ENCODE results near the gene TFF2.

The TFF2 gene, protein sequence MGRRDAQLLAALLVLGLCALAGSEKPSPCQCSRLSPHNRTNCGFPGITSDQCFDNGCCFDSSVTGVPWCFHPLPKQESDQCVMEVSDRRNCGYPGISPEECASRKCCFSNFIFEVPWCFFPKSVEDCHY

DNA sequence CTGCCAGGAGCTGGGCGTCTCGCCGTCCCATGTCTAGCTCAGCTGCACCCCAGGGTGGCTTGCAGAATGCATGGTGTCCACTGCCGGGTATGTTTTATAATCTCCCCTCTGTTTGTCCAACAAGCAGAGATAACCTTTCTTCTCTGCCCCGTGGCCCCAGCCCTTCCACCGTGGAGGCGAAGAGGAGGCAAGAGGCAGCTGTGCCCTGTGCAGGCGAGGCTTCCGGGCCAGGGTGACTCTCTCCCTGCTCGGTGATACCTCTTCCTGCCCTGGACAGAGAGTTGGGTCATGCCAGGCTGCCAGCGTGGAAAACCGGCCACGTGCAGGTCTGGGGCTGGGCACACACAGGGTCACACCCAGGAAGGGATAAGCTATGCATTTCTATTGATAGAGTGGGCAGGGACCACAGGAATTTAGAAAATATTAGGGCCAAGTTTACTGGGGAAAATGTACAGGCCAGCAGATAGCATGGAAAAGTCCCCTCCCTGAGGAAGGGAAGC, at the start of gene TFF2:
TFF2 (minus strand) TSS at position 68 of the 500 bp plus-strand sequence; CDS start at position 31, 37 bp downstream.
- no peak for DNase-seq

- DNase-seq: no peak
These were observed 49.7 kb upstream of the TFF2 start for GRCh38 chr21:42400525-42400924.

DNA sequence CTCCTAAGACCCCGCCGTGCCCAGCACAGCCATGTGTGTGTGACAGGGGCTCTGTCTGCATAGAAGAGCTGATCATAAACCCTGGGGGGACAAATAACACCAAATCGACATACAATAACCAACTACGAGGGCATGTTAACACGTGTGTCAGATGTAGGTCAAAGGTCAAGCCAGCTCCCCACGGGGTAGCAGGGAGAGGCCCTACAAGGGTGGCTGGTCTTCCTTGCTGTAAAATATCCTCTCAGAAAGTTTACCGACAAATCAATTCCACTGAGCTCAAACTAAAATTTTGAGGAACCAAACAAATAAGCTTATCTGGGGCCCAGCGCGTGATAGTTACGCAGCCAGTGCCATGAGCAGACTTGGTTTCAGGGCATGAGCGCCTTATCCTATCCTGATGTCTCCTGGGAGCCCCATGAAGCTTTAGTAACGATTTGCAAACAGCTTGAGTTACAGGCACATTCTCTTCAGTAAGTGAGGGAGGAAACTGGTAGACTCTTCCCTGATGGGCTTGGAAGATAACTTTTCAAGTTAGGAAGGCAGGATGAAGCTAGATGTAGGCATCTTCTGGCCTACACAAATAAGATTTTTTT, 47.7 kb upstream of the TFF2 start:
- DNase-seq: peak; percentile 19

DNA sequence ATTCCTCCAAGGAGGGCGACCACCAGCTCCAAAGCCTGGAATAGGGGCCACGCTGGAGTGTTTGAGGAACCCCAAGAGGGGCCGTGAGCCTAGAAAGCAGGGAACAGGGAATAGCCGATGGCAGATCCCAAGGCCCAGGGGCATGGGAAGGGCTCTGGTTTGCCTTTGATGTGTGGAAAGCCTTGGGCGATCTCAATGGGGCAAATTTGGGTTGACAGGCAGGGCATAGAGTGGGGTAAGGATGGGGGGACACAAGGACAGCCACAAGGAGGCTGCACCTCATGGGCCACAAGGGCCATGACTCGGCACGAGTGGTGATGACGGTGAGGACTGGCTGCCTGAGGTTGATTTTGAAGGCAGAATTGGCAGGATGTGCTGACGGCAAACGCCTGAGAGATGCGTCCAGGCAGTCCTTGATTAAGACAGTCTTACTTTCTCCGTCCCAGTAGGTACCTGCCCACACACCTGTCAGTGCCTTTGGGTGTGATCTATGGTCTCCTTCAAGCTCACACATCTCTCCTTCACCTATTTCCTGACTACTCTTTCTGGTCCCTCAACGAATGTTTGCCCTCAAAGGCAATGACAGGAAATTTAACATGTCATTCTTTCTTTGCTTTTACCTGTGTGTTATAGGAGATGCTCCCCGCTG, 47.1 kb upstream of the TFF2 start:
- DNase-seq: no peak

GRCh38 chr21:42396799-42397745, 46.3 kb upstream of the TFF2 start:
- DNase-seq: no peak

DNA sequence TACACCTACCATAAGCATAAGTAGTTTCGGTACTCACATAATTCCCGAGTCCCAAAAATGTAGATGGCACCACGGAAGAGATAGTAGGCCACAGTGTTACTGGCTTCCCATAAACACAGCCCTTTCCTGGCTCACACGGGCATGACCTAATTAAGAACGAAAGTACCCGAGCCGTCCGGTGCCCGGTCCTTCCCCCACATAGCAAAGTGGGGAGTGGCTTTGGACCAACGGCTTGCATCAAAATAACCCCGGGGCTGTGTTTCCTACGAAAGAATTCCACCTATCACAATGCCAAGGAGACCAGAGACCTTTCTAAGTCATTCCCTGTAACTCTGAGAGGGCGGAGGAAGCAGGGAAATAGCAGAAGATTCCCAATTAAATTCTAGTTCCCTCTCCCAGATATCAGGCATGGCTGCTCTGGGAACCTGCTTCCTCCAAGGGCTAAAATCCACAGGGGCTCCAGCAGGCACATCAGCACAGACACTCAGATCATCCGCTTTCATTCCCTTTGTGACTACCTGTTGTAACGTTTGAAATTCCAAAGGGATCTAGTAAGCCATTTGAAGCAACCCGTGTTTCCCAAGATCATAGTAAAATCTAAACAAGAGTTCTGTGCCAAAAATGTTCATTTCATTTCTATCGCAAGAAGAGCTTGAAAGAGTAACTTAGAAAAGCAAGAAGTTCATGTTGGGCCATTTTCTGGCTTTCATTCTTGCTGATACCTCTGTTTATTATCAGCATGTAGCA, 45.3 kb upstream of the TFF2 start, which contains the start of gene TMPRSS3:
TMPRSS3 (minus strand) TSS at position 148 of the 747 bp plus-strand sequence. CDS start 635 bp downstream, outside the sequence.
- DNase-seq: no peak

- no peak for DNase-seq
These were observed 44.5 kb upstream of the TFF2 start for GRCh38 chr21:42395302-42395701.

DNA sequence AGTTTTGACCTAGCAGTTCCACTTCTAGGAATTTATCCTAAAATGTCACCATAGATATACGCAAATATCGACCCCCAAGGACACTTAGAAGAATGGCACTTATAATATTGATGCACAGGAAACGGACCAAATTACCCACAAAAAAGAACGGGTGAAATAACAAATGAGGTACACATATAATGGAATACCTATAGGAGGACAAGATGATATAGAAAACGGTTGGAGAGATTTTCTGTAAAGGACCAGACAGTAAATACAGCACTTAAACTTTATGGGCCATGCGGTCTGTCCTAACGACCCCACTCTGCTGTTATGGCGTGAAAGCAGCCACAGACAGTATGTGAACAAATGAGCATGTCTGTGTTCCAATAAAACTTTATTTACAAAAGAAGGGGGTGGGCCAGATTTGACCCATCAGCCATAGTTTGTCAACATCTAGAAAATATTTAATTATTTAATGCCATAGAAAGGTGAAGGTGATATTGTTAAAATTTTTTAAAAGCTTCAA, 42.7 kb upstream of the TFF2 start:
- DNase-seq: no peak

GRCh38 chr21:42392731-42393442, 42.1 kb upstream of the TFF2 start:
- DNase-seq: no peak

DNA sequence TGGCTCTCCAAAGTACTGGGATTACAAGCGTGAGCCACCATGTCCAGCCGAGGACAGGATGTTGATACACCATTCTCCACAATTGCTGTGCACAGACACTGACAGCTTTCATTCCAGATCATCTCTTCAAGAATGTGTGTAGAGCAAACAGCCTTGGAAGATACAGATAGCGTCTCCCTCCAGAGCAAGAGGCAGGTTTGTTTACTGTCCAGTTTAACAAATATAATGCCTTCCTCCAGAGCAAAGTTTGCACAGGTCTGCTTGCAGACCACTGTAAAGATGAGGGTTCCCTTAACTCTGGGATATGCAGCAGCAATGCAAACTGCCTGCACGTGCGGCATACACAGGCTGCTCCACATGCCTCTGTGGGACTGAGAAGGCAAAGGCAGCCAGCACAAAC, 40.5 kb upstream of the TFF2 start:
- DNase-seq: no peak

DNA sequence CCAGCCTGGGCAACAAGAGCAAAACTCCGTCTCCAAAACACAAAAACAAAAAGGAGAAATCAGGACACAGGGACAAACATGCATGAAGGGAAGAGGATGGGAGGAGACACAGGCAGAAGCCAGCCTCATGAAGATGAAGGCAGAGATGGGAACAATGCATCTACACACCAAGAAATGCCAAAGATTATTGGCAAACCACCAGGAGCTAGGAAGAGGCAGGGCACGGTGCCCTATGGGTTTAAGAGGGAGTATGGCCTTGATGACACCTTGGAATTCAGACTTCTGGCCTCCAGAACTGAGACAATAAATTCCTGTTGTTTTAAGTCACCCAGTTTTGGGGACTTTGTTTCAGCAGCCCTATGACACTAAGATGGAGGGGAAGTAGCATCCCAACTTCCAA, 39.9 kb upstream of the TFF2 start:
- DNase-seq: no peak

DNA sequence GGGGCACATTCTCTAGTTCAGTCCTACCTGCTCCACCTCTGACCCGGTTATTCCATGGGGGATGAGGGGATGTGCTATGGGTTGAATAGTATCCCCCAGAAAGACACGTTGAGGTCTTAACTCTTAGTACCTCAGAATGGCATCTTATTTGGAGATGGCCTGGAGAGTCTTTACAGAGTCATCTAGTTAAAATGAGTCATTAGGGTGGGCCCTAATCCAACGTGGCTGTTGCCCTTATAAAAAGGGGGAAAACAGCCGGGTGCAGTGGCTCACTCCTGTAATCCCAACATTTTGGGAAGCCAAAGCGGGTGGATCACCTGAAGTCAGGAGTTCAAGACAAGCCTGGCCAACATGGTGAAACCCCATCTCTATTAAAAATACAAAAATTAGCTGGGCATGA, 39.4 kb upstream of the TFF2 start:
- no peak for DNase-seq

DNA sequence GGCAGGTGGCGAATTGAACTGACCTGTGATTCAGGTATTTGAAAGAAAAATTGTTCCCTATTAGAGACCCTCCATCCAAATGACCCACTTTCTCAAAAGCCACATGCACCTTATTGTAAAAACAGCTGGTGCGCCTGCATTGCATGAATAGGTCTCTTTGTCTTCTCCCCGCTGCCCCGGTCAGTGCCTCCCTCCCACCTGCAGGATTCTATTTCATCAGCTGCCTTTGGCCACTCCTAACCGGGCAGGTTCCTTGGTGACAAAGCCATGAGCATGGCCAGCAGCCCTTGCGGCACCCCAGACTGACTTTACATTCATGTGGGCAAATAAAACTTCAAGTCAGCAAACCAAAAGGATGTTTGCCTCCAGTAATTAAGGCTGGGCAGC, 38.6 kb upstream of the TFF2 start:
- peak; percentile 9 for DNase-seq

- no peak for DNase-seq
These were observed 38.1 kb upstream of the TFF2 start for GRCh38 chr21:42388740-42389448.

GRCh38 chr21:42387843-42388340, 37.1 kb upstream of the TFF2 start:
- DNase-seq: no peak

GRCh38 chr21:42387164-42387563, 36.4 kb upstream of the TFF2 start:
- no peak for DNase-seq

- no peak for DNase-seq
These were observed 35.3 kb upstream of the TFF2 start for GRCh38 chr21:42386034-42386591.

GRCh38 chr21:42385619-42386018, 34.8 kb upstream of the TFF2 start:
- DNase-seq: no peak

GRCh38 chr21:42384989-42385388, 34.2 kb upstream of the TFF2 start:
- no peak for DNase-seq
